HG02623 (cell line): ENCODE data around the gene PTPRA.
"Not testable (repeated sequence)": the region's sequence is repeated elsewhere in the genome, so short reads cannot be mapped to it uniquely, and the experiment has no call there.

ENCODE experiments used
- ATAC-seq: cut with Tn5 transposase; IDR thresholded peaks from one replicate; pipeline ENCODE4 v1.9.1; 2021; ENCODE audit warnings: moderate library complexity; ENCODE audit not compliant: unreplicated experiment

PTPRA gene

DNA sequence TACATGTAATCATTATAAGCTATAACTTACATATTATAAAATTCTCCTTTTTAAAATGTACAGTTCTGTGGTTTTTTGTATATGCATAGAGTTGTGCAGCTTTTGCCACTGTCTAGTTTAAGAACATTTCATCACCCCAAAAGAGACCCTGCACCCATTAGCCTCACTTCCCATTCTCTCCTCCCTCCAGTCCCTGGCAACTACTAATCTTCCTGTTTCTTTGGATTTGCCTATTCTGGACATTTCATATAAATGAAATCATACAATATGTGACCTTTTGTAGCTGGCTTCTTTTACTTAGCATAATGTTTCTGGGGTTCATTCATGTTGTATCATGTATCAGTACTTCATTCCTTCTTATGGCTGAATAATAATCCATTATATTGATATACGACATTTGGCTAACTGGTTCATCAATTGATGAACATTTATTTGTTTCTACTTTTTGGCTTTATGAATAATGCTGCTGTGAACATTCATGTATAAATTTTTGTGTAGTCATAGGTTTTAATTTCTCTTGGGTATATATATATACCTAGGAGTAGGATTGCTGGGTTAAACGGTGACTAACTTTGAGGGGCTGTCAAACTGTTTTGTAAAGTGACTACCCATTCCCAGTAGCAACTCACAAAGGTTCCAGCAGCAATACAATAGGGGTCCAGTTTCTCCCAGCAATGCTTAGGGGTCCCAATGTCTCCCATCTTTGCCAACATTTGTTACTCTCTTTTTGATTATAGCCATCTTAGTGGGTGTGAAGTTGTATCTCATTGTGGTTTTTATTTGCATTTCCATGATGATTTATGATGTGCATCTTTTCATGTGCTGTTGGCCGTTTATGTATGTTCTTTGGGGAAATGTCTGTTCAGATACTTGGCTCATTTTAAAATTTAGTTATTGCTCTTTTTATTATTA, 10.7 kb downstream of the PTPRA start:
- ATAC-seq: no peak

DNA sequence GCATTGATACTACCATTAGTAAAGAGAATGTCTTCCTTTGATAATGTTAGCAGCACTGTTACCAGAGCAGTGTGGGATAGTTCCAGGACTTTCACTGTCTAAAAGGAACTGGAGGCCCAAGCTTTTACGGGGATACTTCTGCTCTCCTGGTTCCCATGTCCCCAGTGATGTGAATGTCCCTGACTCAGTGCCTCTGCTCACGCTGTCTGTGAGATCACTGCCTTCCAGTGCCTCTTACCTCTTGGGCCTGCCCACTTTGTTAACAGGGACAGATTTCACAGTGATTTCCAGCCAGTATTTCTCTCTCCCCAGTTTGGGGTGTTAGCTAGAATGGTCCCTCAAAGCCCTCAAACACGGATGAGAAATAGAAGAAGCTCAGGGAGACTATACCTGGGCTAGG, 14.4 kb downstream of the PTPRA start:
- ATAC-seq: no peak

DNA sequence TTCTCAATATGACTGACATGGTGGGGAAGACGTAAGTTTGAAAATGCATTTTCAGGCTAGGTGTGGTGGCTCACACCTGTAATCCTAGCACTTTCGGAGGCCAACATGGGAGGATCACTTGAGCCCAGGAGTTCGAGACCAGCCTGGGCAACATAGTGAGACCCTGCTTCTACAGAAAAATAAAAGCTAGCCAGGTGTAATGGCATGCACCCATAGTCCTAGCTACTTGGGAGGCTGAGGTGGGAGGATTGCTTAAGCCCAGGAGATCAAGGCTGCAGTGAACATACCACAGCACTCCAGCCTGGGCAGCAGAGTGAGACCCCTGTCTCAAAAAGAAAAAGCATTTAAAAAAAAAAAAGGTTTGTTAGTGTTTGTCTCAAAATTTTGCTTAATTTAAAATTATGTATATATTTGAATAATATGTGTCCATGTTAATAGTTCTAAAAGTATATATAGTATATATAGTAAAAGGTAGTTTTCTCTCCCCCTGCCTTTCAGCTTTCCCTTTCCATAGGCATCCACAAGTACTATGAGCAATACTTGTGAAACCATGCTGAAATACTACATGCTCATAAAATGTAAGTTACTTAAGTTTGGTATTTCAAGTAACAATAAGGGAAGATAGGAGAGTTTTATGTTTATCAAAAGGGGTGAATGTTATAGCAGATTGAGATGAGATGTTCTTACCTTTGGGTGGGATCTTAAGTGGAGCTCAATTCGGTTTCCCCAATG, 15.1 kb downstream of the PTPRA start:
- ATAC-seq: no peak

DNA sequence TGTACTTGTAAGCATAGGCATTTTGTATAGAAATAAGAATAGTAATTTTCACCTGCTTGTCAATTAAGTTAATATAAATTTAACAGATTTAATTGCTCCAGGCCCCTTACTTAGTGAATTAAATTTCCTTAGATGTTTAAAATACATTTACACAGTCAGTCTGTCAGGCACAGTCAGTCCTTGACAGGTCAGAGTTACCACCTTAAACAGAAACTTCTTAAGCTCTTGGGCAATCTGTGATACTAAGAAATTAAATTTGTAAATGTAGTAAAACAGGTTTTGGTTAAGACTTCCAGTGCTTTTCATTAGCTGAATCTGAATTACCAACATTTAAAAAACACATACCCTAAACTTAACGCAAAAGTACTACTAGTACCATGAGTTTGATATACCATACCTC, 15.9 kb downstream of the PTPRA start:
- ATAC-seq: no peak

DNA sequence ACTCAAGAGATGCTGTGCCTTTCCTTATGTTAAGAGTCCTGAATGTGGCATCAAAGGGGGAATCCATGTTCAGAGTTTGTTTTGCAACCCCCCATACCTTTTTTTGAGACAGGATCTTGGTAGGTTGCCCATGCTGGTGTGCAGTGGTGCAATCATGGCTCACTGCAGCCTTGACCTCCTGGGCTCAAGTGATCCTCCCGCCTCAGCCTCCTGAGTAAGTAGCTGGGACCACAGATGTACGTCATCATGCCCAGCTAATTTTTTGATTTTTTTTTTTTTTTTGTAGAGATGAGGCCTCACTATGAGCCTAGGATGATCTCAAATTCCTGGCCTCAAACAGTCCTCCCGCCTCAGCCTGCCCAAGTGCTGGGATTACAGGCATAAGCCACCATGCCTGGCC, 16.5 kb downstream of the PTPRA start:
- ATAC-seq: no peak

DNA sequence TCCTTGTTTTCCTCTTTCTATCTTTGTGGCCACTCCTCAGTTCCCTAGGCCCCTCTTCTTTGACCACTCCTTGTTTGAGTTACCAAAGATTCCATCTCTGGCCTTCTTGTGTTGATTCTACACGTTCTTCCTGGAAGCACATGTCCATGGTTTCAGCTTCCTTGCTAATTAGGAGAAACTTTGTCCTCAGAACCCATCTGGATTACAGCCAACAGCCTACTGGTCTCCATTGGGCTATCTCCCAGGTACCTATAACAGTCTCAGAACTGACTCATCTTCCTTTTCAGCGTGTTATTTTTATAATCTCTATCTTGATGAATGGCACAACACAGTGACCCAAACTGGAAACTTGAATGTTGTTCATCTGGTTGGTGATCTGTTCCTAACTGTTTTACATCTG, 17.5 kb downstream of the PTPRA start:
- ATAC-seq: no peak

DNA sequence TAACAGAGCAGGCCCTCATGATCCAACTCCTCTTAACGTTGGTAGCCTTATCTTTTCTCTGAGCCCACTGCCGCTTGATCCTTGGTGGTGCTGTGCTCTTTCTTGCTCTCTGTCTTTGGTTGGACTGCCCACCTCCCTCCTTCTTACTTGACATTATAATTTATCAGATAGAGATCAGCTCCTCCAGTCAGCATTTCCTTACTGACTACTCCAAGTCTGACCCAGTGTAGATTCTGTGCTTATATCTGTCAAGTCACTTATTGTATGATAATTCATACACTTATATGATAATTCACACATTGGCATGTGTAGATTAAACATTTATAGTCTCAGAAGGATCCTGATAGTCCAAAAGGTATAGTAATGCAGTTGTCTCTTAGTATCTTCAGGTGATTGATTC, 18.1 kb downstream of the PTPRA start:
- ATAC-seq: no peak

DNA sequence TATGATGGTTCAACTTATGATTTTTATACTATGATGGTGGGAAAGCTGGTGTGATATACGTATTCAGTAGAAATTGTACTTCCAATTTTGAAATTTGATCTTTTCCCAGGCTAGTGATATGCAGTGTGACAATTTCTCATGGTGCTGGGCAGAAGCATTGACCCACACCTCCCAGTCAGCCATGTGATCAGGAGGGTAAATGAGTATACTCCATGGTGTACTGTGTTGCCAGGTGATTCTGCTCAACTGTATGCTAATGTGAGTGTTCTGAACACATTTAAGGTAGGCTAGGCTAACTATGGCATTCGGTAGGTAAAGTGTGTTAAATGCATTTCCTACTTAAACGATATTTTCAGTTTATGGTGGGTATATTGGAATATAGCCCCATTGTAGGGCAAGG, 19.1 kb downstream of the PTPRA start:
- ATAC-seq: no peak

DNA sequence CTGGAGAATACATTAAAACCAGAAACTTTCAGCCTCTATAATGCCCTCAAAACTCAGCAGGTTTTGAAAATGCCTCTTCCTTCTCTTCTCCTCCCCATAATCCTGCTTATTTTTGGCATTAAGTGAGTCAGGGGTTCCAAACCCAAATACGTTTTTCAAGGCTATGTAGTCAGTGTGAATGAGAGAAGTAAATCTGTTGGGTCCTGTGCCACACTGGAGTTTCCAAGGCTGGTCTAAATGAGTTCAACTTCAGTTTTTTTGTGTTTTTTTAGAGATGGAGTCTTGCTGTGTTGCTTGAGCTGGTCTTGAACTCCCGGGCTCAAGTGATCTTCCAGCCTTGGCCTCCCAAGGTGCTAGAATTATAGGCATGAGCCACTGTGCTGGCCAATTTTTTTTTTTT, 20.9 kb downstream of the PTPRA start:
- no peak for ATAC-seq

DNA sequence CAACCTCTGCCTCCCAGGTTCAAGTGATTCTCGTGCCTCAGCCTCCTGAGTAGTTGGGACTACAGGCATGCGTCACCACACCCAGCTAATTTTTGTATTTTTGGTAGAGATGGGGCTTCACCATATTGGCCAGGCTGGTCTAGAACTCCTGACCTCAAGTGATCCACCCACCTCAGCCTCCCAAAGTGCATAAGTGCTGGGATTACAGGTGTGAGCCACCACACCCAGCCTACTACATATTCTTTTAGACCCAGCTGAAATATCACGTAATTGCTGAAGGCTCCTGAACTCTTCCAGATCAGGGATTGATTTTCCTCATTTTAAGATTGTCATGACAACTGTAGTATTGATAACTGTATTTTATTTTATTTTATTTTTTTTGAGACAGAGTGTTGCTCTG, 21.9 kb downstream of the PTPRA start:
- not testable (repeated sequence) for ATAC-seq

DNA sequence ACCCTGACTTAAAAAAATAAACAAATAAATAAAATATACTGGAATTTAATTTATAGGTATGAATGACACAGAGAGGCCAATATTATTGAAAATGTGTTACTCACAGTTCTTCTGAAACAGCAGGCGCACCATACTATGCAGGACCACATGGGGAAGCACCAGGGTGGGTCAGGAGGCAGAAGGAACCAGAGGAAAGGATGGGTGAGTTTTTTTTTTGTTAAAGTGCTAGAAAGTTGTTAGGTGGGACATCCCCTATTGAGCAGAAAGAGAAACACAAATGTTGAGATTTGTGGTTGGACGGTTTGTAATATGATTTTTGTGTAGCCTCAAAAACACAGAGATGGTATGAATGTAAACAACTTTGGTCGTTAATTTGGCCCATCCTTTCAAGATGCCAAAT, 26.0 kb downstream of the PTPRA start:
- no peak for ATAC-seq

DNA sequence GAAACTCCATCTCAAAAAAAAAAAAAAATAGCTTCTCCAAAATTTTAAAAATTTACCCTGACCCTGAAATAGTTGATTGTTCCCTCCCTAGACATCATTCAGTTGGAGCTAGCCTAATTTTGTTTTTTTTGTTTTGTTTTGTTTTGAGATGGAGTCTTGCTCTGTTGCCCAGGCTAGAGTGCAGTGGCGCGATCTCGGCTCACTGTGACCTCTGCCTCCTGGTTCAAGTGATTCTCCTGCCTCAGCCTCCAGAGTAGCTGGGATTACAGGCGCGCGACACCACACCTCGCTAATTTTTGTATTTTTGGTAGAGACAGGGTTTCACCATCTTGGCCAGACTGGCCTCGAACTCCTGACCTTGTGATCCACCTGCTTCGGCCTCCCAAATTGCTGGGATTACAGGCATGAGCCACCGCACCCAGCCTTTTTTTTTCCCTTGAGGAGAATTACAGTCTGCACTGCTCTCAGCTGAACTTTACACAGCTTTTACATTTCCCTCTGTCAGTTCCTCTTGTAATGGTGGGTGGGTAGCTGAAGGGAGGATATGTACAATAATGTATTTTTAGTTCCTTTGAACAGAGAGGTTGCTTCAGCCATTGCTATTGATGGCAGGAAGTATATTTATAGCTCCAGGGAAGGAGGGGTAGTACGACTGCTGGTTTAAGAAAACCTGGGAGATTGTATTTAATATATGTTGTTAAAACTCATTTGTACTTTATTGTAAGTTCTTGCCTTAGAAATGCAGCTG, 27.7 kb downstream of the PTPRA start:
- no peak for ATAC-seq

DNA sequence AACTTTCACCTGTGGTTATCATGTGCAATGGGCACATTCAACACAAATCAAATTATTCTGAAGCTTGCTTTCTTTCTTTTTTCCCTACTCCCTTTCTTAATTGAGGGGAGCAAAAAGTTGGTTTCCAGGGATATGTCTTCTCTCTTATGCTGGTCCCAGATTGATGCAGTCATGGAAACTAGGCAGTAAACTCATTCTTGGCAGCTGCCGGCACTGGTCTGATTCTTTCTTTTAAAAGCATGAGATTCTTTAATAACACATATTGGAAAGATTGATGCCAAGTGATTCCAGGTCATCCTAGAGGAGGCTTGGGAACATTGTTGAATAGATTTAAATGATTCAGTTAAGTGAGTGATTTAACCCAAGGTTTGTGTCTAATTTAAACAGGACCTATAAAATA, 29.0 kb downstream of the PTPRA start:
- no peak for ATAC-seq

DNA sequence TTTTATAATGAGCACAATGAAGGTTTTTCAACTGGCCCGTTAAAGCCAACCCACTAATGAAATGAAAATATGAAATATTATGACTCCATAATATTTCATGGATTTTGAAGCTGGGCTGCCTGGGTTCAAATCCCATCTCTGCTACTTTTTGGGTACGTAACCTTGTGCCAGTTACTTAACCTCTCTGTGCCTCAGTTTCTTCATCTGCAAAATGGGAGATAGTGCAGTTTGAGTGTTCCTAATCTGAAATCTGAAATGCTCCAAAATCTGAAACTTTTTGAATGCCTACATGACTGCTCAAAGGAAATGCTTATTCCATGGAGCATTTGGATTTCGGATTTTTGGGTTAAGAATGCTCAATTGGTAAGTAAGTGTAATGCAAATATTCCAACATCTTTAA, 29.5 kb downstream of the PTPRA start:
- no peak for ATAC-seq

DNA sequence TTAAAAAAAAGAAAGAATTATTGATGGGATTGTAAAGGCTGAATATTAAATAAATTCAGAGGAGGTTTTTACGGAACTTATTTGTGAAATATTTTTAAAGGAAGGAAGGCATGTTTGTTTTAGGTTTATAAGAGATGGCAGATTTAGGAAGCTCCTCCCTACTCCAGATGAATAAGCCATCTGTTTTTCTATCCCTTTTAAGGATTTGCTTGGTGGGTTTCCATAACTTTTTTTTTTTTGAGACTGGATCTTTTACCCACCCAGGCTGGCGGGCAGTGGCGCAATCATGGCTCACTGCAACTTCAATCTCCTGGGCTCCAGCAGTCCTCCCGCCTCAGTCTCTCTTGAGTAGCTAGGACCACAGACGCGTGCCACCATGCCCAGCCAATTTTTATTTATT, 30.4 kb downstream of the PTPRA start:
- no peak for ATAC-seq

DNA sequence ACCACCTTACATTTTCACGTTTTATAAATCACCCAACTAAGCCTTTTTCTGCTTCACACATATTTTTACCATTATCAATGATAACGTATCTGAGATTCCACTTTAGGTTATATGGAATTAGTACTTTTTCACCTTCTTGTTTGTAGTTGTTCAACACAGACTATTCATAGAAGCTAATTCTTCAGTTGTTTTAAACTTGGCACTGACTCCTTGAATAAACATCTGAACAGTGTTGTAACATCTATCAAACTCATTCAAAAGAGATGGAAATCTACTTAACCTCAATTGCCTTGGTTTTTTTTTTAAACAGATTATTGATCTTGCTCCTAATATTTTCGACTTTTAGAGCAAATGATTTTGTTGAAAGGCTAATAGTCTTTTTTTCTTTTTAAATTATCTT, 34.2 kb downstream of the PTPRA start:
- ATAC-seq: no peak

DNA sequence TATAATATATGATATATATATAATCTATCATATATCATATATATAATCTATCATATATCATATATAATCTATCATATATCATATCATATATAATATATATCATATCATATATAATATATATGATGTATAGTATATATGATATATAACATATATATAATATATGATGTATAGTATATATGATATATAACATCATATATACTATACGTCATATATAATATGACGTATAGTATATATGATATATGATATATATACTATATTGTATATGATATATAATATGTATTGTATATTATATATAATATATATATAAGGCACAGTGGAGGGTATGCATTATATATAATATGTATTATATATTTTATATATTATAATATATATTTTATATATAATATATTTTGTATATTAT, 36.7 kb downstream of the PTPRA start:
- ATAC-seq: no peak

DNA sequence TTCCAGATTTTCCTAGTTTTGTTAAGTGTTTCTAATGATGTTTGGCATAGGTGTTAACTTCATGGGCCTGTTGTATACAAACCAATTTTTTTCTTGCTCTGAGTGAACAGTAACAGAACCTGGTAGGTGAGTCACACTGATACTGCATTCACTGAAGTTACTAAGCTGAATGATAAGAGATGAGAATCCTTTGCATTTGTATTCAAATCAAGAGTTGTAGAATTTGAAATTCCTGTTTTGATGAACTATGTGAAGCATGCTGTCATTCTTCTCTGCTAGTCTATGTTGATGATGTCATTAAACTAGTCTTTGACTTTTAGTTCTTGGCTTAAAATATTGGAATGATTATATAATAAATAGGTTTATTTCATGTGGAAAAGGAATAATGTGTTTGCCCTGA, 37.9 kb downstream of the PTPRA start:
- no peak for ATAC-seq

DNA sequence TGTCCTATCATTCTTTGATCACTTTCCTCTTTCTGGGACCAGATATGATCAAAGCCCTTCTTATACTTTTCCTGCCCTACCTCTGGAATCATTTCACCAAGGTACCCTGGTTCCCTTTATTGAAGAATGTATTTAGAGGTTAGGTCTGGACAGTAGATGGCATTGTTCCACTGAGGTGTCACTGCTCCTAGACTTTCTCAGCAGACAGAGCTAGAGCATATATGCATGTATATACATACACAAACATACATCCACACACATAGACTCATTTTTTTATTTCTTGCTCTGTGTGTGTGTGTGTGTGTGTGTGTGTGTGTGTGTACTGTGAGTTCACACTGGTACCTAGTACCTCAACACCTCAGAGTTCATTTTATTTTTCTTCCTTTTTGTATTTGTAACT, 40.9 kb downstream of the PTPRA start:
- ATAC-seq: no peak

DNA sequence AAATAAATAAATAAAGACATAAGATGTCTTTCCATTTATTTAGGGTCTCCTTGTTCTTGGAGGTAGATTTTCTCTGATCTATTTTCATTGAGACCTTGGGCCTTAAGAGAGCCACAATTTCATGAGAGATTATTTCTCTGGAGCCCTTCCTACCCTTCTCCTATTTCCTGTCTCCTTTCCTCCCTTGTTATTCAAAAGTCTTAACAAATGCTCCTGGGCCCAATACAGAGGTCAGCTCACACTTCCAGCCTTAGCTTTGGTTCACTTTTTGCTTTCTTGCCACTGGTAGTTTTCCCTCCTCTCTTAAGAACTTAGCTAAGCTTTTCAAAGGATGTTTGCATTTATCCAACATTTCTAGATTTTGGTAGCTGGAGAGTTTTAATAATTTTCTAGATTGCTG, 44.0 kb downstream of the PTPRA start:
- no peak for ATAC-seq

DNA sequence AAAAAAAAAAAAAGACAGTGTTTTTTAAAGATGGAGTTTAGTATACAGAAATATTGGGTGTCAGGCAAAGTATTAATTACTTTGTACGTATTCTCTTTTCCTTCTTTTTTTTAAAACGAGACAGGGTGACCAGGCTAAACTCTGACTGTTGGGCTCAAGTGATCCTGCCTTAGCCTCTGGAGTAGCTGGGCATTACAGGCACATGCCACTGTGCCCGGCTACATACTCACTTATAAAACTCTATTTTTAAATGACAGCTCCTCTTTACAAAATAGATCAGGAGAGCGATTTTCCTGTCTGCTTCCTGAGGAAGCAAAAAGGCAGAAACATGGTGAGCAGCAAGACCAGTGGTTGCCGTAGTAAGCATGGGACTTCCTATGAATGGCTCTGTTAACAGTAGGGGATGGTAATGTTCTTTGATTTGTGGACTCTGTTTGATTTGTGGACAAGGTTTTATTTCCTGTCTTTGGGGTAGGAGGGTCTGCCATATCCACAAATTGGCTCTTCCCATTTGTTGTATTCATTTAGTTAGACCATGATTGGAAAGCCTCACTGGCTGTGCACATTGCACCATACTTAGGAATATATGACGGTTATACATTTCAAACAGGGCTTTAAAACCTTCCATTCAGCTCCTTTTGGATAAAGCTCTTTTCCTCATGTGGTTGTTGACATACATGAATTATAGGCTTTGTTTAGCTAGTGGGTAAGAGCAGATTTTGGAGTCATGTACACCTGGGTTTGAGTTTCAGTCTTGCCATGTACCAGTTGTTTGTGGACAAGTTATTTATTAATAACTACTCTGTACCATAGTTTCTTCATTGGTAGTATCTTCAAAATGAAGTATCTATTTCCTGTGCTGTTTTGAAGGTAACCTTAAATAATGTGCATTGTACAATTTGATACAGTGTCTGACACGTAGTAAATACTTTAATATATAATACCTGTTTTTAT, 45.1 kb downstream of the PTPRA start:
- no peak for ATAC-seq
